22Rv1 (cell line): ENCODE data around the gene DUOXA2.

Experiments used
- CTCF ChIP-seq: fragments of 450-650 bp; IDR thresholded peaks from 2 replicates; pipeline ENCODE4 v1.5.1; 2017; ENCODE audit warnings: mild to moderate bottlenecking
- ZFX ChIP-seq: fragments of 450-650 bp; IDR thresholded peaks from 2 replicates; pipeline ENCODE4 v1.6.1; 2017; ENCODE audit warnings: antibody characterized with exemption, borderline replicate concordance

GRCh38 chr15:45093622-45094357, 20.3 kb upstream of the DUOXA2 start:
- TF ChIP-seq CTCF (no peak), ZFX (no peak)
